Endothelial cell of umbilical vein (primary cell): ENCODE results near the gene USP7. TPM values are rescaled to one million over a fixed set of nuclear protein-coding genes. Genes with fewer than 3 reads are reported as not detected.
A peak's percentile ranks its signal among the peaks of the same experiment; 100 is the strongest.

Experiments
- BruUV-seq: library from RNA; stranded (reverse); fragments of 400-500 nt; replicated peaks from 2 replicates; lab custom pipeline; 2021; lab: Mats Ljungman, UMichigan
- CTCF ChIA-PET: fragments of 300-600, 350-600 bp; sonication (Branson Sonifier 250); formaldehyde crosslinking; loops from one replicate; lab custom pipeline; 2021; ENCODE audit warnings: antibody characterized with exemption, inconsistent platforms; lab: Charles Lee
- POLR2A ChIA-PET: fragments of 300-600, 350-600 bp; sonication (Branson Sonifier 250); formaldehyde crosslinking; loops from one replicate; lab custom pipeline; 2021; ENCODE audit warnings: antibody characterized with exemption, inconsistent platforms; lab: Charles Lee
- DNase-seq: peaks from one replicate; pipeline ENCODE4 v3.0.0-alpha.2; 2011; ENCODE audit warnings: low read depth, low spot score
- FAIRE-seq: peaks from 2 replicates; lab custom pipeline; 2011; peaks lifted over from hg19 to GRCh38; lab: Jason Lieb, UNC
- H2AFZ ChIP-seq: 2 replicates; pipeline ENCODE4 v1.6.0; 2012; ENCODE audit warnings: low read depth, low read length, control low read depth, inconsistent platforms
- H3K27ac ChIP-seq: 2 replicates; pipeline ENCODE4 v1.5.1; 2011; ENCODE audit warnings: low read depth, mild to moderate bottlenecking, control low read depth, low read length, moderate library complexity; ENCODE audit not compliant: insufficient read depth
- H3K27me3 ChIP-seq, 2 experiments: 2 replicates each; pipeline versions ENCODE4 v1.6.0 to v1.6.1; 2011; ENCODE audit warnings: low read length in 2 of 2, mixed read lengths in 1 of 2; ENCODE audit not compliant: control insufficient read depth in 2 of 2, insufficient read depth in 2 of 2
- H3K36me3 ChIP-seq, 2 experiments: 2 replicates in 1 of 2; 3 replicates in 1 of 2; pipeline ENCODE4 v1.5.1; 2011; ENCODE audit warnings: low read length in 2 of 2, mild to moderate bottlenecking in 1 of 2, moderate library complexity in 1 of 2; ENCODE audit not compliant: control insufficient read depth in 2 of 2, insufficient read depth in 2 of 2; ENCODE audit errors: extremely low read depth in 1 of 2
- H3K4me1 ChIP-seq: 3 replicates; pipeline ENCODE4 v1.5.1; 2011; ENCODE audit warnings: mild to moderate bottlenecking, low read length; ENCODE audit not compliant: control insufficient read depth, insufficient read depth; ENCODE audit errors: extremely low read depth
- H3K4me2 ChIP-seq: 2 replicates; pipeline ENCODE4 v1.6.1; 2011; ENCODE audit warnings: low read length, control low read depth, mixed read lengths; ENCODE audit not compliant: insufficient read depth
- H3K4me3 ChIP-seq, 3 experiments: fragments of 200-600 bp in 1 of 3; sonication (generic), shearing (Covaris generic) in 1 of 3; replicated peaks in 1 of 3; 2 replicates each; pipeline ENCODE4 v1.5.1; 2011 to 2016; ENCODE audit warnings: control low read depth in 3 of 3, low read length in 3 of 3, mild to moderate bottlenecking in 2 of 3, inconsistent platforms in 1 of 3, low read depth in 1 of 3, moderate library complexity in 1 of 3; ENCODE audit not compliant: insufficient read depth in 1 of 3
- H3K79me2 ChIP-seq: 2 replicates; pipeline ENCODE4 v1.6.0; 2012; ENCODE audit warnings: low read length, inconsistent platforms; ENCODE audit not compliant: control insufficient read depth, insufficient read depth
- H3K9ac ChIP-seq: replicated peaks from 2 replicates; pipeline ENCODE3; 2011; ENCODE audit warnings: low read length, control low read depth; ENCODE audit not compliant: insufficient read depth; ENCODE audit errors: extremely low read depth
- H3K9me1 ChIP-seq: replicated peaks from 3 replicates; pipeline ENCODE4 v1.6.0; 2011; ENCODE audit warnings: mild to moderate bottlenecking, low read length; ENCODE audit not compliant: control insufficient read depth, insufficient read depth; ENCODE audit errors: extremely low read depth
- H3K9me3 ChIP-seq: replicated peaks from 2 replicates; pipeline ENCODE4 v1.5.1; 2012; ENCODE audit warnings: low read length, inconsistent platforms; ENCODE audit not compliant: control insufficient read depth, insufficient read depth
- H4K20me1 ChIP-seq: replicated peaks from 2 replicates; pipeline ENCODE3; 2011; ENCODE audit warnings: mild to moderate bottlenecking, low read length; ENCODE audit not compliant: control insufficient read depth, insufficient read depth; ENCODE audit errors: extremely low read depth
- CTCF ChIP-seq, 2 donors: IDR thresholded peaks; 1 replicate in 1 of 2; 2 replicates in 1 of 2; pipeline ENCODE4 v1.5.1; 2011; ENCODE audit warnings: low read length in 2 of 2, mild to moderate bottlenecking in 2 of 2, moderate library complexity in 2 of 2, control low read depth in 1 of 2, inconsistent platforms in 1 of 2, low read depth in 1 of 2; ENCODE audit not compliant: insufficient read depth in 1 of 2; ENCODE audit errors: extremely low read depth in 1 of 2
- GATA2 ChIP-seq: IDR thresholded peaks from 2 replicates; pipeline ENCODE4 v1.7.0; 2011; ENCODE audit warnings: low read depth, mild to moderate bottlenecking, moderate library complexity, mixed read lengths, low read length; ENCODE audit not compliant: insufficient read length, insufficient read depth
- MYC ChIP-seq: IDR thresholded peaks from one replicate; pipeline ENCODE4 v1.6.1; 2011; ENCODE audit warnings: mild to moderate bottlenecking, low read depth, low read length
- dilution Hi-C: fragments of 300-500 bp; cut with MboI; formaldehyde crosslinking; loops from one replicate; pipeline ENCODE4 v1.15.0; 2019; ENCODE audit warnings: low sequenced_read_pairs; ENCODE audit not compliant: extremely low pct_ligation_motif_present
- intact Hi-C: fragments of 100-400 bp; cut with micrococcal nuclease; formaldehyde crosslinking; loops from one replicate; pipeline ENCODE4 v1.10.0; 2022
- polyA plus RNA-seq, 4 experiments: library from polyadenylated mRNA; depleted of rRNA in 3 of 4; stranded (reverse) in 3 of 4; unstranded in 1 of 4; fragments of >200 nt; gene quantifications; 2 replicates each; pipeline versions ENCODE4 v1.2.1 to v1.2.3, GENCODE V29; 2011 to 2012; ENCODE audit warnings: missing spikeins in 1 of 4
- total RNA-seq: library from RNA; stranded (reverse); gene quantifications from 2 replicates; pipeline ENCODE4 v1.2.3, GENCODE V29; 2021
- TF ChIP-seq, protein P1 (sequence below): IDR thresholded peaks from 2 replicates; pipeline ENCODE4 v1.6.1; 2011; ENCODE audit not compliant: insufficient read depth, insufficient read length

The USP7 gene
- total and polyA plus RNA-seq, 2 donors (not counting 3 experiments of a cell fraction or from before 2014, with no cell fraction given) = 17.7 to 130 TPM

DNA sequence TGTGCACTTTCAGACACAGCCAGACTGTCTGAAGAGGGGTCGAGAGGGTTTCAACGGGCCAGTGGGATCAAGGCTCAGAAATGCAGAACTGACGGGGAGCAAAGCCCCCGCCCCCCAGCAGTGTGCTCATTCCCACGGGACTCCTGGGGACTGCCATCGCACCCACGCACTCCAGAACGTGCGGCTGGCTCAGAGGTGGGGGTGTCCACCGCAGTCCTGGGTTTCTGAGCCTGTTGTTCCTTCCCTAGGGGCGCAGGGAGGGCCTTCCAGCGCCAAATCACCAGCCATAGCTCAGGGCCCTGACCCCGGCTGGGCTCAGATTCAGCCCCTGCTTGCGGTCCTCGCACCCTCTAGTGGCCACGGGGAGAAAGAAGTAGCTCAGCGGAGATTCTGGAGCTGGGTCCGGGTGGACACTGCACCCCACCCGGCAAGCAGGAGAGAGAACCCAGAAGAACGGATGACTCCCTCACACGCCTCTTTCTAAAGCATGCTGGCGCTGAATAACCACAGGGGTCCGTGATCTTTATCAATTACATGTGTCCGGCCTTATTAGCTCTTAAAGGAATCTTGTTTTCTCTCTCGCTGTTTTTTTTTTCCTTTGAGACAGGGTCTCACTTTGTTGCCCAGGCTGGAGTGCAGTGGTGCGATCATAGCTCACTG lies 45.0 kb upstream of the USP7 start:
- POLR2A ChIA-PET = interaction anchor here (0.5 to 1.1 kb wide), 4 partner anchors 76 to 1517 kb away, joined by 3 to 11 read pairs (median 4); partner anchors contain the start of gene HAPSTR1
- Histone ChIP-seq H3K27ac (no peak overlapping the region), H3K9me3 (no peaks in the 10 kb centered on the region), H3K4me2 (no peak overlapping the region), H3K79me2 (no peaks in the 10 kb centered on the region), H2AFZ (peak overlapping the region; percentile 91), H3K27me3 (no peaks in the 10 kb centered on the region), H3K4me3 (peak overlapping the region in 1 of 3 experiments; percentile 3), H3K36me3 (no peaks in the 10 kb centered on the region), H3K9ac (no peak overlapping the region), H4K20me1 (no peaks in the 10 kb centered on the region), H3K9me1 (no peaks in the 10 kb centered on the region), H3K4me1 (peaks cover 4% of the 10 kb centered on the region)
- CTCF ChIA-PET = interaction anchor here (0.6 to 3.9 kb wide), 76 partner anchors 9 to 1922 kb away, joined by 3 to 76 read pairs (median 5); partner anchors contain the start of genes HAPSTR1, TMEM186 and USP7
- peak; percentile 87 for FAIRE-seq
- intact Hi-C loops = loop anchor here (1.0 to 5.0 kb wide), 8 partner anchors 50 to 442 kb away; partner anchors contain the start of gene HAPSTR1
- dilution Hi-C loops = no loop called here
- TF ChIP-seq MYC = no peak
- TF ChIP-seq, protein P1, sequence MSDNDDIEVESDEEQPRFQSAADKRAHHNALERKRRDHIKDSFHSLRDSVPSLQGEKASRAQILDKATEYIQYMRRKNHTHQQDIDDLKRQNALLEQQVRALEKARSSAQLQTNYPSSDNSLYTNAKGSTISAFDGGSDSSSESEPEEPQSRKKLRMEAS = no peak
- peak; percentile 70 to 90 for TF ChIP-seq CTCF (IDR thresholded peaks at IDR 0.05; ENCODE audit: extremely low read depth in 1 of 2, insufficient read depth in 1 of 2, low read depth in 1 of 2, low read length in 2 of 2)
- no peak for TF ChIP-seq GATA2
- peak; percentile 59 for DNase-seq
- BruUV-seq = no TSS peak
